CD14-positive monocyte (primary cell): Measurements from ENCODE around the gene CHID1. TPM values are rescaled to one million over a fixed set of nuclear protein-coding genes. Genes with fewer than 3 reads are reported as not detected.

Source experiments
- DNase-seq, 3 donors: peaks; one replicate each; pipeline ENCODE4 v3.0.0-alpha.2; 2011 to 2022
- H2AFZ ChIP-seq: 2 replicates; pipeline ENCODE4 v1.6.0; 2012; ENCODE audit warnings: mild to moderate bottlenecking, low read depth, low read length, inconsistent platforms; ENCODE audit not compliant: insufficient read depth, poor library complexity, severe bottlenecking
- H3K27ac ChIP-seq, 2 donors: 1 replicate in 1 of 2; 2 replicates in 1 of 2; pipeline ENCODE4 v1.5.1; 2012 to 2013; ENCODE audit warnings: low read length in 2 of 2, control low read depth in 1 of 2, inconsistent platforms in 1 of 2, low read depth in 1 of 2, mild to moderate bottlenecking in 1 of 2
- H3K27me3 ChIP-seq, 2 donors: one replicate each; pipeline versions ENCODE4 v1.6.0 to v1.6.1; 2011 to 2013; ENCODE audit warnings: low read length in 2 of 2; ENCODE audit not compliant: control insufficient read depth in 2 of 2, insufficient read depth in 2 of 2
- H3K36me3 ChIP-seq, 2 donors: replicated peaks in 1 of 2; 1 replicate in 1 of 2; 2 replicates in 1 of 2; pipeline versions ENCODE4 v1.5.1 to v1.6.1; 2012 to 2013; ENCODE audit warnings: low read length in 2 of 2, control low read depth in 1 of 2, inconsistent platforms in 1 of 2, mild to moderate bottlenecking in 1 of 2; ENCODE audit not compliant: insufficient read depth in 2 of 2, control insufficient read depth in 1 of 2
- H3K4me1 ChIP-seq, 2 donors: 1 replicate in 1 of 2; 2 replicates in 1 of 2; pipeline versions ENCODE4 v1.5.1 to v1.6.1; 2012 to 2013; ENCODE audit warnings: low read length in 2 of 2, control low read depth in 1 of 2, inconsistent platforms in 1 of 2, mild to moderate bottlenecking in 1 of 2, moderate library complexity in 1 of 2; ENCODE audit not compliant: insufficient read depth in 2 of 2, control insufficient read depth in 1 of 2
- H3K4me2 ChIP-seq: replicated peaks from 2 replicates; pipeline ENCODE3; 2012; ENCODE audit warnings: low read length, moderate library complexity, mild to moderate bottlenecking; ENCODE audit not compliant: poor library complexity, severe bottlenecking; ENCODE audit errors: extremely low read depth
- H3K4me3 ChIP-seq, 3 experiments: fragments of 200-600 bp in 1 of 3; sonication (generic) in 1 of 3; replicated peaks in 1 of 3; 1 replicate in 2 of 3; 2 replicates in 1 of 3; pipeline ENCODE4 v1.5.1; 2011 to 2013; ENCODE audit warnings: low read length in 3 of 3, mild to moderate bottlenecking in 3 of 3, control low read depth in 2 of 3, low read depth in 2 of 3, inconsistent platforms in 1 of 3, moderate library complexity in 1 of 3
- H3K79me2 ChIP-seq: 2 replicates; pipeline ENCODE4 v1.6.0; 2012; ENCODE audit warnings: mild to moderate bottlenecking, control low read depth, inconsistent platforms, low read length, moderate library complexity; ENCODE audit not compliant: insufficient read depth
- H3K9ac ChIP-seq: 2 replicates; pipeline ENCODE4 v1.6.0; 2017; ENCODE audit warnings: low read length, mild to moderate bottlenecking; ENCODE audit not compliant: insufficient read depth, poor library complexity, severe bottlenecking
- H3K9me3 ChIP-seq, 2 donors: replicated peaks in 1 of 2; 1 replicate in 1 of 2; 2 replicates in 1 of 2; pipeline versions ENCODE4 v1.5.1 to v1.6.1; 2012 to 2013; ENCODE audit warnings: low read length in 2 of 2, control low read depth in 1 of 2; ENCODE audit not compliant: control insufficient read depth in 1 of 2, insufficient read depth in 1 of 2
- H4K20me1 ChIP-seq: 2 replicates; pipeline ENCODE4 v1.6.0; 2012; ENCODE audit warnings: mild to moderate bottlenecking, low read length, control low read depth, moderate library complexity; ENCODE audit not compliant: insufficient read depth
- H3K27ac Mint-ChIP-seq, 7 donors: one replicate each; pipeline ENCODE4 v1.8.0; 2020; ENCODE audit warnings: mild to moderate bottlenecking in 7 of 7, mixed read lengths in 7 of 7, moderate library complexity in 6 of 7, inconsistent platforms in 2 of 7
- H3K27me3 Mint-ChIP-seq, 3 donors: one replicate each; pipeline ENCODE4 v1.8.0; 2021 to 2022; ENCODE audit warnings: low read depth in 3 of 3, mild to moderate bottlenecking in 3 of 3, mixed read lengths in 3 of 3, moderate library complexity in 3 of 3, inconsistent platforms in 1 of 3
- H3K36me3 Mint-ChIP-seq, 2 donors: one replicate each; pipeline ENCODE4 v1.8.0; 2020; ENCODE audit warnings: mixed read lengths in 2 of 2, inconsistent platforms in 1 of 2, mild to moderate bottlenecking in 1 of 2
- H3K4me1 Mint-ChIP-seq: one replicate; pipeline ENCODE4 v1.8.0; 2020; ENCODE audit warnings: mild to moderate bottlenecking, mixed read lengths
- H3K4me3 Mint-ChIP-seq, 2 donors: one replicate each; pipeline ENCODE4 v1.8.0; 2020; ENCODE audit warnings: mild to moderate bottlenecking in 2 of 2, mixed read lengths in 2 of 2, moderate library complexity in 1 of 2
- H3K9me3 Mint-ChIP-seq, 7 donors: one replicate each; pipeline ENCODE4 v1.8.0; 2020 to 2022; ENCODE audit warnings: mixed read lengths in 7 of 7, mild to moderate bottlenecking in 6 of 7, moderate library complexity in 6 of 7, inconsistent platforms in 2 of 7
- WGBS: methylation state at CpG from one replicate; pipeline ENCODE4 v1.1.5; 2013; ENCODE audit warnings: missing lambda C conversion rate; ENCODE audit not compliant: insufficient coverage; 5-methylcytosine and 5-hydroxymethylcytosine counted together
- intact Hi-C, 2 donors: fragments of 100-400 bp; cut with micrococcal nuclease; formaldehyde crosslinking; loops; one replicate each; pipeline versions ENCODE4 v1.15.0 to v1.15.1; 2023
- polyA plus RNA-seq, 3 donors: library from polyadenylated mRNA; depleted of rRNA in 1 of 3; unstranded in 2 of 3; stranded (reverse) in 1 of 3; fragments of 300-500 nt in 2 of 3; fragments of >200 nt in 1 of 3; fragmentation: Illumina TruSeq in 2 of 3; gene quantifications; 1 replicate in 2 of 3; 2 replicates in 1 of 3; pipeline ENCODE4 v1.2.3, GENCODE V29; 2012 to 2021
- TF ChIP-seq, protein P1 (sequence below): fragments of 200-600 bp; IDR thresholded peaks from one replicate; pipeline ENCODE4 v1.8.0; 2022; ENCODE audit warnings: antibody characterized with exemption, mild to moderate bottlenecking

Gene CHID1
- polyA plus RNA-seq, 3 donors, result 23.2 to 45.4 (median 45.0) TPM

DNA sequence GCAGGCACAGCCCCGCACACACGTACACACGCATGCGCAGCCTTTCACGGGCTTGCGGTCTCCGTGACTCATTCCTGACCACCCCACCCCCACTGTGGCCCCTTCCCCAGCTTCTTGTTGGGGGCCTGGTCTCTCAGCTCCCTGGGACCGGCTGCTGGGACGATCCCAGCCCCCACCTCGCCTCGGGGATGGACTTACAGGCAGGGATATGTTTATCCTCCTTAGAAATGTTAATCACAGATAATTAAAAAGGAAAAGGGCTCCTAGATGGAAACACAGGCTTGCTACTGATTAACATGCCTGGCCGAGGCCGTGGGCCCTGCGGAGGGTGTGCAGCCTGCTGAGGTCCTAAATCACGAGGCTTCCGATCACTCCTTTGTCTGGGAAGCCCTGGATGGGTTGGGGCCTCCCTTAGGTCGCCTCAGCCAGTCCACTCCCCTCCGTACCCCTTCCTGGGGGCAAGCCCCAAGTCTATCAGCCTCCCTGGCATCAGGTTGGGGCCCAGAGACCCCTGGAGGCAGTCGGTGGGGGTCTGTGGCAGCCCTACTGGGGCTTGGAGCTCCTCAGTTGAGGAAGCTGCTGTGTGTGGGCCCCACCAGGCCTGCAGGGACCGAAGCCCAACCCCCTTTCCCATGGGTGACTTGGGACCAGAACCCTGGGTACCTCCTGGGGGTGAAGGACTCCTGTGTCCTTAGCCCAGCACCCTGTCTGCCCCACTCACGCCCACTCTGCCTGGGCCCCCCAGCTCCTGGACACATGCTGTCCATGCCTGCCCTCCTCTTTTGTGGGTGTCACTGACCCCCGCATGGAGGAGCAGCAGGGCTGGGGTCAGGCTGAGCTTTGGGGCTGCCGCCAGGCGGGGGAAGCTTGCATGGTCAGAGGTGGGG is 47.3 kb downstream of the CHID1 start:
- H3K79me2 ChIP-seq, result no peaks in the 10 kb centered on the region
- Mint-ChIP-seq H3K4me3 (no peak overlapping the region), H3K27me3 (peaks cover 0 to 4% (median 2%) of the 10 kb centered on the region in 3 donors), H3K4me1 (peaks cover 5% of the 10 kb centered on the region), H3K36me3 (peaks cover 2 to 7% of the 10 kb centered on the region in 2 donors), H3K27ac (no peak overlapping the region), H3K9me3 (peaks cover 0 to 2% (median 0%) of the 10 kb centered on the region in 7 donors)
- WGBS, result 95% methylated on average over 13 of the region's 24 CpGs
- no peaks in the 10 kb centered on the region for H3K4me1 ChIP-seq
- intact Hi-C loops, result no loop called here
- no peak for DNase-seq
- H4K20me1 ChIP-seq, result peaks cover 27% of the 10 kb centered on the region
- H3K27me3 ChIP-seq, result no peaks in the 10 kb centered on the region
- no peak overlapping the region for H2AFZ ChIP-seq
- H3K36me3 ChIP-seq, result peaks cover 3 to 6% of the 10 kb centered on the region in 2 donors
- no peak overlapping the region for H3K4me2 ChIP-seq
- H3K4me3 ChIP-seq, result no peak overlapping the region
- H3K9ac ChIP-seq, result no peak overlapping the region
- no peak overlapping the region for H3K27ac ChIP-seq
- H3K9me3 ChIP-seq, result no peaks in the 10 kb centered on the region
- TF ChIP-seq, protein P1, sequence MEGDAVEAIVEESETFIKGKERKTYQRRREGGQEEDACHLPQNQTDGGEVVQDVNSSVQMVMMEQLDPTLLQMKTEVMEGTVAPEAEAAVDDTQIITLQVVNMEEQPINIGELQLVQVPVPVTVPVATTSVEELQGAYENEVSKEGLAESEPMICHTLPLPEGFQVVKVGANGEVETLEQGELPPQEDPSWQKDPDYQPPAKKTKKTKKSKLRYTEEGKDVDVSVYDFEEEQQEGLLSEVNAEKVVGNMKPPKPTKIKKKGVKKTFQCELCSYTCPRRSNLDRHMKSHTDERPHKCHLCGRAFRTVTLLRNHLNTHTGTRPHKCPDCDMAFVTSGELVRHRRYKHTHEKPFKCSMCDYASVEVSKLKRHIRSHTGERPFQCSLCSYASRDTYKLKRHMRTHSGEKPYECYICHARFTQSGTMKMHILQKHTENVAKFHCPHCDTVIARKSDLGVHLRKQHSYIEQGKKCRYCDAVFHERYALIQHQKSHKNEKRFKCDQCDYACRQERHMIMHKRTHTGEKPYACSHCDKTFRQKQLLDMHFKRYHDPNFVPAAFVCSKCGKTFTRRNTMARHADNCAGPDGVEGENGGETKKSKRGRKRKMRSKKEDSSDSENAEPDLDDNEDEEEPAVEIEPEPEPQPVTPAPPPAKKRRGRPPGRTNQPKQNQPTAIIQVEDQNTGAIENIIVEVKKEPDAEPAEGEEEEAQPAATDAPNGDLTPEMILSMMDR, result no peak

DNA sequence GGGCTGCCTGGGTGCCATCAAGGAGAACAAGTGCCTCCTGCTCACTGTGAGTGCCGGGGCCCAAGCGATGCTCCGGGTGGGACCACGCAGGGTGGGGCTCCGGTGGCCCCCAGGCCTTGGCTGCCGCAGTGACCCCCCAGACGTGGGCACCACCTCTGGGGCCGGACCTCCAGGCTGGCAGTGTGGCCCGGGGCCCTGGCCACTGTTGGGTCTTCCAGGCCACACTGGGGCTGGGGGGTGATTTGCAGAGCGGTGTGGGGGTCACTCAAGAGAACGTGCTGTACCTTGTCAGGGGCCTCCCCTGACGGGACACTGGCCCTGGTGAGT is 48.0 kb downstream of the CHID1 start:
- H3K27me3 ChIP-seq, result no peaks in the 10 kb centered on the region
- no peak overlapping the region for H2AFZ ChIP-seq
- peaks cover 3 to 6% of the 10 kb centered on the region in 2 donors for H3K36me3 ChIP-seq
- H3K4me1 ChIP-seq, result no peaks in the 10 kb centered on the region
- H3K79me2 ChIP-seq, result no peaks in the 10 kb centered on the region
- intact Hi-C loops, result no loop called here
- no peak overlapping the region for H3K27ac ChIP-seq
- peaks cover 33% of the 10 kb centered on the region for H4K20me1 ChIP-seq
- no peak overlapping the region for H3K9ac ChIP-seq
- Mint-ChIP-seq H3K27ac (no peak overlapping the region), H3K9me3 (peaks cover 0 to 2% (median 0%) of the 10 kb centered on the region in 7 donors), H3K4me1 (peaks cover 5% of the 10 kb centered on the region), H3K27me3 (peaks cover 0 to 5% (median 2%) of the 10 kb centered on the region in 3 donors), H3K4me3 (no peak overlapping the region), H3K36me3 (peaks cover 2 to 7% of the 10 kb centered on the region in 2 donors)
- H3K9me3 ChIP-seq, result no peaks in the 10 kb centered on the region
- no peak for DNase-seq
- no peak overlapping the region for H3K4me2 ChIP-seq
- 92% methylated on average over 10 of the region's 12 CpGs for WGBS
- TF ChIP-seq, protein P1, result no peak
- no peak overlapping the region for H3K4me3 ChIP-seq
